GM12874 (cell line): ENCODE results near the gene HS1BP3.

Source experiments
- TF ChIP-seq, protein P1 (sequence below): IDR thresholded peaks from 2 replicates; pipeline ENCODE4 v1.5.1; 2011; ENCODE audit warnings: low read depth, mild to moderate bottlenecking, control low read depth, low read length, moderate library complexity; ENCODE audit not compliant: insufficient read depth

Gene HS1BP3, protein sequence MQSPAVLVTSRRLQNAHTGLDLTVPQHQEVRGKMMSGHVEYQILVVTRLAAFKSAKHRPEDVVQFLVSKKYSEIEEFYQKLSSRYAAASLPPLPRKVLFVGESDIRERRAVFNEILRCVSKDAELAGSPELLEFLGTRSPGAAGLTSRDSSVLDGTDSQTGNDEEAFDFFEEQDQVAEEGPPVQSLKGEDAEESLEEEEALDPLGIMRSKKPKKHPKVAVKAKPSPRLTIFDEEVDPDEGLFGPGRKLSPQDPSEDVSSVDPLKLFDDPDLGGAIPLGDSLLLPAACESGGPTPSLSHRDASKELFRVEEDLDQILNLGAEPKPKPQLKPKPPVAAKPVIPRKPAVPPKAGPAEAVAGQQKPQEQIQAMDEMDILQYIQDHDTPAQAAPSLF

DNA sequence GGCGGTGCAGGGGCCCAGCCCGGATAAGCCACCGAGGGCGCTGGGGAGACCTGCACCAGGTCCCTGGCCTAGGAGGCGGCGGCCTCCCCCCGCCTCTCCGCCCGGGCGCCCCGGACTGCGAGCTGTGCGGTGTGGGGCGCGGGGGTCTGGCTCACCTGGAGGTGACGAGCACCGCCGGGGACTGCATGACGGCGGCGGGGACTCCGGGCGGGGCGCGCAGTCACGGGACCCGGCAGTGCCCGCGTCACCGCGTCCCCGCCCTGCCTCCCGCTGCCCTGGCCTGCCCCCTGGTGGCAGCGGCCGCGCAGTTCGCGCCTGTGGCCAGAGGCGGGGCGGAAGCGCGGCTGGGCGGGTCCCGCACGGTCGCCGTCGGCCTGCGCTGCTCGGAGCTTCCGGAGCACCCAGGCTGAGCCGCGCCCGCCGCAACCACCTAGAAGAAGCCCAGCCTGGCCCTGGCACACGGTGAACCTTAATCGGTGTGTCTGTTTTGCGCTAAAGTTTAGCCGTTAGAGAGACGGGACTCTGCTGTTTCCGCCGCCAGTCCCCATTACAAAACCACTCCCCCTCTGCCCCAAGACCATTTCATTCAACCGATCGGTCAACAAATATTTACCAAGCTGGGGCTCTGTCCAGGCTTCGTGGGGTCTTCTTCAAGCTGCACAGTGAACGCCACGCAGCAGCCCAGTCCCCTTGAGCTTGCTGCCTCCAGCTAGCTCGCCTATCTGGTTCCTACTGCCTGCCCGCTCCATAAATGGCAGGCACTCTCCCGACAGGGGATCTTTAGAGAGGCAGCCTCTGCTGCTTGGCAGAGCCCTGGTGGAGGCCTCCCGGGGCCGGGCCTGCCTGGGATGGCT is at the start of gene HS1BP3:
TSS of gene HS1BP3 (minus strand) at position 222 of the 854 bp plus-strand sequence. CDS start at position 187, 35 bp downstream.
- TF ChIP-seq, protein P1, sequence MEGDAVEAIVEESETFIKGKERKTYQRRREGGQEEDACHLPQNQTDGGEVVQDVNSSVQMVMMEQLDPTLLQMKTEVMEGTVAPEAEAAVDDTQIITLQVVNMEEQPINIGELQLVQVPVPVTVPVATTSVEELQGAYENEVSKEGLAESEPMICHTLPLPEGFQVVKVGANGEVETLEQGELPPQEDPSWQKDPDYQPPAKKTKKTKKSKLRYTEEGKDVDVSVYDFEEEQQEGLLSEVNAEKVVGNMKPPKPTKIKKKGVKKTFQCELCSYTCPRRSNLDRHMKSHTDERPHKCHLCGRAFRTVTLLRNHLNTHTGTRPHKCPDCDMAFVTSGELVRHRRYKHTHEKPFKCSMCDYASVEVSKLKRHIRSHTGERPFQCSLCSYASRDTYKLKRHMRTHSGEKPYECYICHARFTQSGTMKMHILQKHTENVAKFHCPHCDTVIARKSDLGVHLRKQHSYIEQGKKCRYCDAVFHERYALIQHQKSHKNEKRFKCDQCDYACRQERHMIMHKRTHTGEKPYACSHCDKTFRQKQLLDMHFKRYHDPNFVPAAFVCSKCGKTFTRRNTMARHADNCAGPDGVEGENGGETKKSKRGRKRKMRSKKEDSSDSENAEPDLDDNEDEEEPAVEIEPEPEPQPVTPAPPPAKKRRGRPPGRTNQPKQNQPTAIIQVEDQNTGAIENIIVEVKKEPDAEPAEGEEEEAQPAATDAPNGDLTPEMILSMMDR, result peak; percentile 88

DNA sequence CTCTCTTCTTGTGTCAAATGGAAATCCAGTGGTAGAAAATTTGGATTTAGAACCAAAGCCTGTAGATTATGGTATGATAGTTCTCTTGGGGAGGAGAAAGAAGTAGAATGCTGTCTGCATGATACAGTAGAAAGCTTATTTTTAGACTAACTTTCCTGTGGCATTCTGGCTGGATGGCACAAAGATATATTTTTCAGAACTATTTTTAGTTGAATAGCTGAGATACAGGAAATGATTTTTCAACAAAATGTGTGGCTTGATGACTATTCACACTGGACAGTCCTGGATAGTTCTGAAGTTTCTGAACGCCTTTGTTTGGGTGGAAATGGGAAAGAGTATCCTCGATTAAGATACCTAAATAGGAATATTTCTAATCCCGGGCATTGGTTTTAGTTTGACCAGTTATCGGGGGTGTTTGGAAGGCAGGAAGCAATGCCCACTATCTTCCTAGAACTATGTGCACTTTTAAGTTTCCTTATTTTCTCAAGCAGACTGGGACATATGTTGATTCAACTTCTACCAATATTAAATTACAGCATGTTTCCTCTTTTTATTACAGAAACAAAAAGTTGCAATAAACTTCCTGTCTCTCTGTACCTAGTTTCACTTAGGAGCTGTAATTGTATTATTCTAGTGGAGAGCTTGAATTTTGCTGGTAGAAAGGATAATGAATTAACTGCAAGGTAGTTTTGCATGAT is 48.2 kb upstream of the HS1BP3 start:
- TF ChIP-seq, protein P1, result no peak

DNA sequence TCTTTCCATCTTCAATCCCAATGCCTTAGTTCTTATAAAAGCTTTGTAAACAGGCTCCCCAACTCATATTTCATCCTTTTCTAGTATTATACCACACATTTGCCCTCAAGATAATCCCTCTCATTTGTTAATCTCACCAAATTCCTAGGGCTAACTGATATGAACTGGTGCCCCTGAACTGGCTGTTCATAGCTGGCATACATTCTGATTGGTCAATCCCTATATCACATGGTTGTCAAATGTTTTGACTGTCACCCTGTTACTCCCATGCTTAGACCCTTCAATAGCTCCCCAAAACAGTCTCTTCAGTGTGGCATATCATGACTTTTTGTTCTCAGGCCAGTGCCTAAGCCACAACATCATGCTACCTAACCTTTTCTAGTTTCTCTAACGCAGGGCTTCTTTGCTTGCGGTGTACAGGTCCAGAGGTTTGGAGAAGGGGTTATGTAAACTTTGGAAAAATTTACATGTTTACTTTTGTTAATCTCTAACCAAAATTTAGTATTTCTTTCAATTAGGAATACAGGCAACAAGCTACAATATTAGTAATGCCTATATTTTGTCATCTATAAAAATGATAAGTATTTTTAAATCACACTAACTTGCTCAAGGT is 46.5 kb upstream of the HS1BP3 start:
- TF ChIP-seq, protein P1, result no peak

DNA sequence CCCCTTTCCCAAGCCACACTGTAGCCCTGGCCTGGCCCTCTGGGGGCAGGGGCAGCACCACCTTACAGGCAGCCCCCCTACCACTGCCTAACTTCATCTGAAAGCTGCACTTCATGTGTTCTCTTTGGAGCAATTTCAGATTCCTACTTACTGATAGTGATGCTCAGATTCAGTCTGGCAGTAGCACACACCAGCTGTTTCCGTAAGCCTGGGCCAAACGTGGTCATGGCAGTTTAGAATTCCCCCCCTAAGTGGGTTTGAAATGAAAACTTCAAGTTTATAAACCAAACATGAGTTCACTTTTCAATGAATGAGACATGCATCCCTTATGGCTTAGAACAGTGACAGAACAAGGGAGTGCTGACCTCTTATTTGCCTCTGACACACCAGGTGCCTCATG is 45.5 kb upstream of the HS1BP3 start:
- TF ChIP-seq, protein P1, result no peak

DNA sequence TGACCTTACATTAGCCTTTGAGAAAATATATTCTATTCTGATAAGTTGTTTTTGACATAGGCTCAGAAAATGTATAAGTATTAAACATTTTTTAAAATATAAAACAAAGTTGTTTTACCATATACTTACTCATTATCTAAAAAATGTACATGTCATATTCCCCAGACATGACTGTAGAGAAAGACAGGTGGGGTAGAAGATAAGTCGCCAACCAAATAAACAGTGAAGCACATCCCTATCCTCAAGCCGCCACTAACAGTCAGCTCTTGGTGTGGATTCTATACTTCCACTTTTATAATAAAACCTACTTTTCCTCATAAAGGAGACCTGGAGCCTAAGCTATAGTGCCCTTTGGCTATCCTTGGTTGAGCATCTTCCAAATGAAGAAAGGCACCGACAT is 42.4 kb upstream of the HS1BP3 start:
- TF ChIP-seq, protein P1, result no peak

DNA sequence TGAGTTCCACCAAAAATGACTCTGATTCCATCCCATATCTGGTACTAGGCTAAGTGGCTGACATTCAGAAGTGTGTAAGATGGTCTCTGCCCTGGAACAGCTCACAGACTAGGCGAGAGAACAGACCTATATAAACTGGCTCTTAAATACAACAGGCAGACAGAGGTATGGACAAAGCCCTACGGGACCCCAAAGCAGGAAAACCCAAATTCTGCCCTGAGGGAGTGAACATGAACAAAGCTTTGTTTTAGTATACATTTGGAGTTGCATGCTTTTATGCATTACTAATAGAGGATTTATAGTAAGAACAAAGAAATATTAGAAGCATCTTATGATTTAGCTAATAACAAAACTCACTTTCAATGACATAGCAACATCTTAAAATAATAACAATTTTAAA is 41.2 kb upstream of the HS1BP3 start:
- TF ChIP-seq, protein P1, result no peak
